ENCODE data around the gene ARHGAP9.

The ARHGAP9 gene

DNA sequence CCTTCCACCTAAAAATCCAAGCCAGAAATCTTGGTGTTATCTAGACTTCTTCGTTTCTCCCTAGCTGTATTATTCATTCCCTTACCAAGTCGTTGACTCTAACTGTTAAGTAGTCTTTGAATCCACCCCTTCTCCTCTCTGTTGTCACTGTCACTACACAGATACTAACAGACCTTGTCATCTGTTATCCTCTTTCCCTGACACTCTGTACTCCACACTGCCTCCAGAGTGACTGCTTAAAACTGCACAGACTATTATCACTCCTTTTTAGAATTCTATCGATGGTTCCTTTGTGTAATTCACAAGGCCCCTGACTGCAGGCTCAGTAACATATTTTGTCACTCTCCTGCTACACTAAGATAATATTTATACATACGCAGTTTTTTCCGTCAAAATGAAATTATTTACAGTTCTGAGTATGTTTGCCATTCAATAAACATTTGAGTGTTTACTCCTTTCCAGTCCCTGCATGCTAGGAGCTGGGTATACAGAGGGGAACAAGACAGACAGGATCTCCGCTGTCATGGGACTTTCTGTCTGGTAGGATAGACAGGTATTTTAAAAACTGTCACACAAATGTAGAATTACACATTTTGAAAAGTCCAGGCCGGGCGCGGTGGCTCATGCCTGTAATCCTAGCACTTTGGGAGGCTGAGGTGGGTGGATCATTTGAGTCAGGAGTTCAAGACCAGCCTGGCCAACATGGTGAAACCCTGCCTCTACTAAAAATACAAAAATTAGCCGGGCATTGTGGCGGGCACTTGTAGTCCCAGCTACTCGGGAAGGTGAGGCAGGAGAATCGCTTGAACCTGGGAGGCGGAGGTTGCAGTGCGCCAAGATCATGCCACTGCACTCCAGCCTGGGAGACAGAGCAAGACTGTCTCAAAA, 12.0 kb upstream of the ARHGAP9 start:
- no peak for DNase-seq (ENCODE audit: low read depth)

DNA sequence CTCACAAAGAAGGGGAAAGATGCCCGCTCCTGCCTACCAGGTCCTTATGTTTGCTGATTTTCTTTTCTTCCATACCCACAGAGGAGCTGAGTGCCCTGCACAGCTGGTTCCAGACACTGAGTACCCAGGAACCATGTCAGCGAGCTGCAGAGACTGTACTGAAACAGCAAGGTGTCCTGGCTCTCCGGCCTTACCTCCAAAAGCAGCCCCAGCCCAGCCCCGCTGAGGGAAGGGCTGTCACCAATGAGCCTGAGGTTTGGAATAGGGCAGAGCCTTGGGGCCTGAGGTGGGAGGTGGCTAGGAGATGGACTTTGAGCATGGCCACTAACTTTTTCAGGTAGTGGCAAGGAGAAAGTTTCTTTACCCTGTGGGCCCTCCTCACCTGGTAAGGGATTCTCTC, 10.5 kb upstream of the ARHGAP9 start:
- no peak for DNase-seq (ENCODE audit: low read depth)

DNA sequence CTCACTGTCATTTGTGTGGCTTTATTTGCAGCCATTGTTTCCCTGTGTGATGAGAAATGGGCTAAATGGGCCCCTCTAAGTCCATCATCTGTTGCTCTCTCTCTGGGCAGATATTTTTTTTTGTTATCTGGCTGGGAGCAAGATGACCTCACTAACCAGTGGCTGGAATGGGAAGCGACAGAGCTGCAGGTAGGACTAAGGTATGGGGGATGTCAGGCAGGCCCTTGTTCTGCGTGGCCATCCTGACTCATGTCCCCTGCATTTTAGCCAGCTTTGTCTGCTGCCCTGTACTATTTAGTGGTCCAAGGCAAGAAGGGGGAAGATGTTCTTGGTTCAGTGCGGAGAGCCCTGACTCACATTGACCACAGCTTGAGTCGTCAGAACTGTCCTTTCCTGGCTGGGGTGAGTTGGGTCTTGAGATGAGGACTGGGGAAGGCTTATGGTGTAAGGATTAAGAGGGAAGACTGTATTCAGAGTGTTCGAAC, 9.5 kb upstream of the ARHGAP9 start:
- peak; percentile 45 for DNase-seq (ENCODE audit: low read depth)

DNA sequence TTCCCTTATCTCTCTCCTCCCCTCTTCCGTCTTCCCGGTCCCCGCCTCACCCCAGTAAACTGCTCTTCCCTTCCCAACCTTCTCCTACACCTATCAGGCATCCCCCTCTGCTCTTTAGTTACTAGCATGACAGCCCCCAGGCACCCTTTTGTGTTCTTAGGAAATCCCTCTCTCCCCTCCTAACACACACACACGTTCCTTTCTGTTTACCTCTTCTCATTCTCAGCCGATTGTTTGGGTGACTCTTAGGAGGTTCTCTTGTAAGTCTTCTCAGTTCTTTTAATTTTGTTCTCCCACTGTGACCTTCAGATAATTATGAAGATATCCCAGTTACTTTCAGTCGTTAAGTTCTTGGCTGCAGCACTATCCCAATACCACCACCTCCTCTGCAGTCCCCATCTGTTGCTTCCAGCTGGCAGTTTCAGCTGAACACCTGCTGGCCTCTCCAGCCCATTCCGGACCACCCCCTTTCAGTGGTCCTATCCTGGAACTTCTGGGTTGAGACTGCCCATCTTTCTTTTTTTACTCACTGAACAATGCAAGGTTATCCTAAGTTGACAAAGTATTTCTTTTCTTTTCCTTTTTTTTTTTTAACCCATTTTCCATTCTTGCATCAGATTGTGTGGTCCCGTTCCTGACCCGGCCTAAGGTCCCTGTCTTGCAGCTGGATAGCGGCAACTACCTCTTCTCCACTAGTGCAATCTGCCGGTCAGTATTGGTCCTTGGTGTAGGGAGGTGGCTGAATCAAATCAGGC, 8.9 kb upstream of the ARHGAP9 start:
- DNase-seq (ENCODE audit: low read depth), result peak; percentile 12

DNA sequence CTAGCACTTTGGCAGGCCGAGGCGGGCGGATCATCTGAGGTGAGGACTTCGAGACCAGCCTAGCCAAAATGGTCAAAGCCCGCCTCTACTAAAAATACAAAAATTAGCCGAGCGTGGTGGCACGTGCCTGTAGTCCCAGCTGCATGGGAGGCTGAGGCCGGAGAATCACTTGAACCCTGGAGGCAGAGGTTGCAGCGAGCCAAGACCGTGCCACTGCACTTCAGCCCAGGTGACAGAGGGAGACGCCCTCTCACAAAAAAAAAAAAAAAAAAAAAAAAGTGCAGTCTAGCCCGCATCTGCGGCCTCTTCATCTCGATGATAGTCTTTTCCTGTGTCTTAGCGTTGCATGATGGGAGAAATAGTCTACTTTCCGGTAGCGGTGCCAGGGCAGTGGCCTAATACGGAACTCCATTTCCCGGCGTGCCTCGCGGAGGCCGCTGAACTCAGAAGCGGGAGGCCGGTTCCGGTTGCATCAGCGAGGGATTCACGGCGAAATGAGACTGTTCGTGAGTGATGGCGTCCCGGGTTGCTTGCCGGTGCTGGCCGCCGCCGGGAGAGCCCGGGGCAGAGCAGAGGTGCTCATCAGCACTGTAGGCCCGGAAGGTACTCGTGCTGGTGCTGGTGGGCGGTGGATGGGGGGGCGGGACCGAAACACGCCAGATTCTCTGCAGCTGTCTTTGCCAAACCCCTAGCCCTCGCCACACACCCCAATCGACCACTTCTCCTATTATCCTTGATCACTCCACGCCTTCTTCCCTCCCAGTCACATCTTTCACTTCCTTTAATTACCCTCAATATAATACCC, 8.1 kb upstream of the ARHGAP9 start, which contains the start of gene MARS1:
MARS1 (plus strand) TSS at position 472 of the 805 bp plus-strand sequence; CDS start at position 495, 23 bp downstream.
- peak; percentile 98 for DNase-seq (ENCODE audit: low read depth)

DNA sequence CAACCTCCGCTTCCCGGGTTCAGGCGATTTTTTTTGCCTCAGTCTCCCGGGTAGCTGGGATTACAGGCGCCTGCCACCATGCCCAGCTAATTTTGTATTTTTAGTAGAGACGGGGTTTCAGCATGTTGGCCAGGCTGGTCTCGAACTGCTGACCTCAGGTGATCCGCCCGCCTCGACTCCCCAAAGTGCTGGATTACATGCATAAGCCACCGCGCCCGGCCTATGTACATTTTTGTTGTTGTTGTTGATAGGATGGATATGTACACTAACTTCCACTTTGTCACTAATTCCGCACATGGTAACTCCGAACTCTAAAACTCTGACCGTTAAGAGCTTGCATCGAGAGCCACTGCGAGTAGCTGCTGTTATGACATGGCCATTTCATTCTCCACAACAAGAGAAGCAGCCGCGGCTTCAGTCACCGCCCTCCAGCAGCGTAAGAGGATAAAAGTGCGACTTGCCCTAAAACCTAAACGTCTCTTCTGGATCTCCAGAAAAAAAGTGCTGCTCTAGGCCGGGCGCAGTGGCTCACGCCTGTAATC, 7.5 kb upstream of the ARHGAP9 start:
- DNase-seq (ENCODE audit: low read depth), result no peak

DNA sequence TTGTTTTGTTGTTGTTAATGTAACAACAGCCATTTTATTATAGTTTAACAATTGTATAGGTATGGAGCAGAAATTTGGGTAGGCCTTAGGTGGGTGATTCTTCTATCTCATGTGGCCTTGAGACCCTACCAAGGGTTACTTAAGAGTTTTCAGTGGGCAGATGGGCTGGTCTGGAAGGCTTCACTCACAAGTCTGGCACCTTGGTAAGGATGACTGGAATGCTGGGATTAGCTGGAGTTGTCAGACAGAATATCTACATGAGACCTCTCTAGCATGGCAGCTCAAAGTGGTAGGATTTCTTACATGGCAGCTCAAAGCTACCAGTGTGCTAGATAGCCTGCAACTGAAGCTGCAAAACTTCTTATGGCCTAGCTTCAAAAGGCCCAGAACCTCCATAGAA, 6.0 kb upstream of the ARHGAP9 start:
- no peak for DNase-seq (ENCODE audit: low read depth)

DNA sequence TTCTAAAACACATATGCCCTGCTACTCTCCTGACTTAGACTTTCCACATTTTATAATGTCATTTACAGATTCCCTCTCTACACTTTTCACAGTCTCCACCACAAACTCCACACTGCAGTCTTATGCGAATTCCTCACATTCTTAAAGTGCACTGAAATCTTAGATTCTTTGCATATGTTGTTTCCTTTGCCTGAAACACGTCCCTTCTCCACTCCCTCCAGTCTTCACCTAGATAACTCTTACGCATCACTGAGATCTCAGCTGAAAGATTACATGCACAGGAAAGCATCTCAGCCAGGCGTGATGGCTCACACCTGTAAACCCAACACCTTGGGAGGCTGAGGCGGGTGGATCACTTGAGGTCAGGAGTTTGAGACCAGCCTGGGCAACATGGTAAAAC, 3.8 kb upstream of the ARHGAP9 start:
- DNase-seq (ENCODE audit: low read depth), result peak; percentile 85

DNA sequence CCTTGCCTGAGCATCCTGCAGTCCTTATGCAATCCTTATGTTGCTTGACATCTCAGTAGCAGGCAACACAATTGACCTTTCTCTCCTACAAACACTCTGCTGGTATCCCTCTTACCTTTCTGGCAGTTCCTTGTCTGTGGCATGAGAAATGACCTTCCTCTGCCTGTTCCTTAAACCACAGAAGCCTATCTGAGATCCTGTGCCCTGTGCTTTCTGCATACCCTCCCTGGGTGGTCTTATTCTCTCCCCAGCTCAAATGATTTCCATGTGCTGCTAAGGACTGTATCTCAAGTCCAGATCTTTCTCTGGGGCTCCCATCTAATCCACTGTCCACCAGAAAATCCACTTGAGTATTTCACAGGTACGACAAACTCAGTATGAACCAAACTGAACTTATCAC, 2.0 kb upstream of the ARHGAP9 start:
- no peak for DNase-seq (ENCODE audit: low read depth)

DNA sequence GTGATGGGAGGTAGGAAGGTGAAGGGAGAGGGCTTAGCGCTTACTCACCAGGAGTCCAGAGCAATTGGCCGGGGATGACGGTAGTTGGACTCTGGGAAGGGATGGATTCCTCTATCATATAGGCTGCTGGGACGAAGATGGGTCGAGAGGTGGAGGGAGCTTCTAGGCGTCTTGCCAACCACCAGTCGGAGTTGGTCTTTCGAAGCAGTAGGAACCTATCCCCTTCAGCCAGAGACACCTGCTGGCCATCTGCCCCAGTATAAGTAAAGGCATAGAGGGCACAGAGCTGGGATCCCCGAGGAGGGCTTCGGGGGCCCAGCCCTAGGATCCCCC, 657 bp downstream of the ARHGAP9 start:
- no peak for DNase-seq (ENCODE audit: low read depth)

DNA sequence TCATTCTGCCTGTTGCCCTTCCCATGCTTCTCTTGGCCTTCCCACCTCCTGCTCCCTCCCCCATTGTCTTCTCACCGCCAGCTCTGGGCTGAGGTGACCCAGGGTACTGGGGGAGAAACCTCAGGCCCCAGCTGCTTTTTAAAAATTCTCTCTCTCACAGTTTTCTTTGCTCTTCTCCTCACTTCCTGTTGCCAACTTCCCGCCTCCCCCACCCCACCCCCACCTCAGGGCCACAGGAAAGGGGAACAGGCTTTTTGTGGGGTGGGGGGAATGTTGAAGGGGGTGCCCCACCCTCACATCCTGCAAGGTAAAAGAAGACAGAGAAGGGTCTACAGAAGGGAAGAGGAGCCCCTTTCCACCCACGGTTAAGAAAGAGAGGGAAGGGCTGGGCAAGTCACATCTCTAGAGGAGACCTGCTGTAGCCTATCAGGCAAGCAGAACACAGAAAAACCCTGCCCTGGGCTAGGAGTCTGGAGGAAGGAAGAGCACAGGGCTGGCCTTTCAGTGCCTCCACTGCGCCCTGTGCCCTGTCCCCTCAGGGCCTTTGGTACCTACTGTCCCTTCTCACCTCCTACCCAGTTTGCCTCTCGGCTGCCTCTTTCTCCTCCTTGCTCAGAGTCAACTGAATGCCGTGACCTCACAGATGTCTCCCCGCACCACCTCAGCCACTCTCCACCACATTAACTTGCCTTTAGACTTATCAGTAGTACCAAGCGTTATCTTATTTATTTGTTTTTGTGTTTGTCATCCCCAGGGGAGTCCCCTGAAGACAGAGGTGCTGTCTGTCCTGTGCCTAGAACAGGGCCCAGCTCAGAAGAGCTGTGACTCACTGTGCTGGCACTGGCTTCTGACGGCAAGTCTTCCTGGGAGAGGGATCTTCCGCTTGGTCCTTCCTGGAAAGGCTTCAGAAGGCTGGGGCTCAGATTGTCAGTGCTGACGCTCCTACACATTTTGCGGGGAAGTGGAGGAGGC, 1.7 kb downstream of the ARHGAP9 start:
- peak; percentile 44 for DNase-seq (ENCODE audit: low read depth)

DNA sequence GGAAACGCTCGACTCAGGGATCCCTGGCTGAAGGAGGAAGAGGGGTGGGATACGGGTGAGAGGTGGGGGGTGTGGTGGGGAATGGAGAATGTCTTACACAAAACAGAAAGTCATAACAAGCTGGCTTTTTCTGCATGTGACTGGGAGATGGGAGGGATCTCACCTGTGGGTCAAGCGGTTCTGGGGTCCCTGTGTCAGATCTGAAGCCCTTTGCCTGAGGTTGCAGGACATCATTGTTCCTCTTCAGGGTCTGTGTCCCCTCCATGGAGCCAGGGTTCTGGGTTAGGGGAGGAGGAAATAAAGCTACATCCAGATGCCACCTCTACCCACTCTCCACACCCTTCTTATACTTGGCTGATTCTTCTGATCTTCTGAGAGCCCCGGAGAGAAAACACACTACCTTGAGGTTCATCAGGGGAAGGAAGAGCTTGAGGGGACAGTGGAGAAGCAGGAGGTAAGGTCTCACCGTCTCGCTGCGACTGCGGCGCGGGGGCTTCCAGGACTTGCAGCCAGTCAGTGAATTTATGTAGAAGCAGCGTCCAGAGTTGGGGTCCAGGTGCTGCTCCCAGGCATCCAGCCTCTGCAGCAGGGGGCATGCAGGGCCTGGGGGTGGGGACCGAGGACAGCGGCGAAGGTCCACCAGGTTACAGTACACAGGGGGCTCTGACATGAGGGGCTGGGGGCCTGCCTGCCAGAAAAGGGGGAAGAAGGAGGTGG, 2.5 kb downstream of the ARHGAP9 start:
- DNase-seq (ENCODE audit: low read depth), result no peak

DNA sequence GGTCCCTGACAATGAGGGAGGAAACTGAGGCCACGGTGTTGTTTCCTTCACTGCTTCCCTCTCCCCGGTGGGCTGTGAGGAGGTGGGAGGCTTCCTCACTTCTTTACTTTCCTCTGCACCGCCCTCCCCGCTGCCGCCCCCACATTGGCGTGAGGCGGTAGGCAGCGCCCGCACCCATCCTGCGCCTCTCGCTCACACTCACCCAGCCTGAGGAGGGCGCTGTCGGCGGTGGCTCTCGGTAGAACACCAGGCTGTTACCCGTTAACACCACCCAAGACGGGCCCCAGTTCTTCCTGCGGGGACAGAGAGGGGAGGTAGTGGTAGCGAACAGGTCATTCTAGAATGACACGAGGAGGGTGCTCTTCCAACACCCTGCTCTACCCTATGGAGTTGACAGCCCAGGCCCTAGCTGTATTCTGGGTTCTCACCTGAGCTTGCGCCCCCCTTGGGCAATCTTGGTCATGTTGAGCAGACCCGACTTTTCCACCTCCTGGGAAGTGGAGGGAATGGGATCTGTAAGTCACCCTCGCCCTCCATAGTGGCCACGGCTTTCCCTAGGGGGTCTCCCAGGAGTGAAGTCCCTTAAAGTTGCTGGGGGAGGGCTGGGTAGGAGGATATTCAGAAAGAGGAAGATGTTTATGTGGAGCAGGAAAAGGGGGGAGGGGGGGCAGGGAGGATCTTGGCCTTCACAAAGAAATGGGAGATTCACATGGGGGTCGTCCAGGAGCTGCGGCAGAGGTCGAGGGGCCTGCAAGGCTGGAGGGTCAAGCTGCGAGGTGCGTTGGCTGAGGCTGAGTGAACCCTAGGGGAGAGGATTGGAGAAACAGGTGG, 3.3 kb downstream of the ARHGAP9 start:
- no peak for DNase-seq (ENCODE audit: low read depth)

DNA sequence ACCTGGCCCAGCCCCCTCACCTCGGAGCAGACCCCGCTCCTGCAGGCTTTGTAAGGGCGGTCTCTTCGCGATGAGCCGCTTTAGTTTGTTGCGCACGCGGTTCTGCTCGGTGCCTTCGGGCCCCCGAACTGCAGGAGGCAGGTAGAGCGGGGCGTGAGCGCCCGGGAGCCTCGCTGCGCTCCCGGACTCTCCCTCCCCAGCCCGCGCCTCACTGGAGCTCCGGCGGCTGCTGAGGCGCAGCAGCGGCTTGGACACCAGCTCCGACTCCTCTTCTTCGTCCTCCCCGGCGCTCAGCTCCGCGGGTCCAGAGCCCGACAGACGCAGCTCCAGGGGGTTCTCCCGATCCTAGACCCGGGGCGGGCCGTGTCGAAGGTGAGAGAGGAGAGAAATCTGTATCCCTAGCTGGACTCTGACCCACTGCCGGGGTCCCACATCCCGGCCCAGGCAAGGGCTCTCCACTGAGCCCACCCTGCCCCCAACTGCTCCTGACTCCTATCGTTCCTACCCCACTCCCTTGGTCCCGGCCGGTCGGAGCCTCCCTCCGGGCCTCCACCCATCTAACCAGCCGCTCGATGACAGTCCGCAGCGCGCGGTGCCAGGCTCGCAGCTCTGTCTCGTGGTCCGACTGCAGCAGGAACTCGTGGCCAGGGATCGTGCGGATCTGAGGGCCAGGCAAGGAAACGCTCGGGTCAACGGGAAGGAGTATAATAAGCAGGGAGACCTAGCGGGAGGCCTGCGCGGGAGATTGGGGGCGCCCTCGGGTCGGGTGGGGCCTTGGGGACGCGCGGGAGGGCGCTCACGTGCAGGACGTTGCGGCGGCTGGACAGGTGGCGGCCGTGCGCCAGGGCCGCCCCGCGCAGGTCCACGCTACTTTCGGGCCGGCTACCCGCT, 4.2 kb downstream of the ARHGAP9 start:
- no peak for DNase-seq (ENCODE audit: low read depth)

DNA sequence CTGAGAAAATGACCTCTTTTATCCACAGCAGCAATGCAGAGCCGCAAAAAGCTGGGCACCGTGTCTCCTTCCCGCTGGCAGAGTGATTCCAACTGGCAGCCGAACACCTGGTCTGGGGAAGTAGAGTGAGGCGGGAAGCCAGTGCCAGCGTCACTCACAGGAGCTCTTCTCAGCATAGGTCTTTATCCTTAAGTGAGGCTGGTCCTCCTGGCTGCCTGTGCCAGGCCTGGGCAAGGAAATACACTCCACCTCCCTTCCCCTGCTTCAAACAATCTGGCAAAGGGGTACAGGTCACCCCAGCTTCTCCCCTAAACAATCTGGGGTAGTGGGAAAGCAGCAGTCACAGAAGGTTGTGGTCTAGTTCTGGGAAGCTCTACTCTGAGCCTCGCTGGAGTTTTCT, 4.8 kb downstream of the ARHGAP9 start:
- DNase-seq (ENCODE audit: low read depth), result no peak

DNA sequence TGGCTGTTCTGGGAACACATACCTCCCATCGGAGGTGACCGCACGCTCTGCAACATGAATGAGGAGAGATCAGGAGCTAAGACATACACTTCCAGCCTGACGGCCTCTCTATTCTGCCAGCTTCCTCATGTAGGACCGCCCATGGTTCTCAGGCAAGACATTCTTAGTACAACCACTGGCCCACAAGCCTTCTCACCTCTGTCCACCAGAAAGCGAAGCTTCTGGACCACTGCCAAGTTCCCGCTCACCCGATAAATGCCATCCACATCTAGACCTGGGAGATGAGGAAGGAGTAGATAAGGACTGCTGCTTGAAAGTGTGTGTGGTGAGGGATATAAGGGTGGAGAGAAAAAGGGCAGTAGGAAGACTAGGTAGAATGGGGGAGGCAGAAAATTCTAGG, 5.2 kb downstream of the ARHGAP9 start:
- no peak for DNase-seq (ENCODE audit: low read depth)

DNA sequence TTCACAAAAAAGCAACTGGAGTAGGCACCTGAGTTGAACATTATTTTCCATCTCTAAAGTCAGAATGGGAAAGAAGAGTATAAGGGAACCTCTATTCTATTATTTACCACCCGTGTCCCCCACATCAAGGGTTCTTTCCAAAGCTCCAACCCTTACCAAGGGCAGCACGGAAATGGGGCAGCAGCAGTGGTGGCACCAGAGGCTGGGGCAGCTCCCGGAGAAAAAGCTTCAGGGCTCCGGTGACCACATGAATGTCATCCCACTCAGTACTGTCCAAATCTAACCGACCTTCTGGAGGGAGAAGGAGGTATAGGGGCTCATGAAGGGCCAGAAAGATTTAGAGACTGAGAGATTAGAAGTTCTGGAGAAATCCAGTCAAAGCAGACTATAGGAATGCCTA, 5.8 kb downstream of the ARHGAP9 start:
- DNase-seq (ENCODE audit: low read depth), result no peak

DNA sequence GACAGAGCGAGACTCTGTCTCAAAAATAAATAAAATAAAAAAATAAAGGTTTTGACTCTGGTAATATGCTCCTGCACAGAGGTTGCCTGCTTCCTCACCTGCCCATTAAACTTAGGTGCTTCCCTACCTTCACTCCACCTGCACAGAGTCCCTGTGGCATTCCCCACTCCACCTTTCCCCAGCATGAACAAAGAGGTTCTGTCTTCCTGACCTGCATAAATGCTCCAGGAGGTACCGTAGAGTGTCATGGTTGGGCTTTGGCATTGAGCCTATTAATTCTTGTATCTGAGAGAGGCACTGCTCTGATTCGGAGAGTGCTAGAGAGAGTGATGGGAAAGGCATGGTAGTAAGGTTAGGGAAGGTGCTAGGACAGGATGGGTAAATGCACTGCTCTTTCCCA, 6.3 kb downstream of the ARHGAP9 start:
- DNase-seq (ENCODE audit: low read depth), result no peak
